Small intestine (tissue), 7 donors: ENCODE measurements around the gene MOGAT2. TPM values are rescaled to one million over a fixed set of nuclear protein-coding genes. Genes with fewer than 3 reads are reported as not detected.

Experiments
- DNase-seq, 2 donors: peaks; one replicate each; pipeline versions ENCODE4 v3.0.0 to v3.0.0-alpha.2; 2013
- FAIRE-seq: peaks from 2 replicates; lab custom pipeline; 2012; peaks lifted over from hg19 to GRCh38; lab: Jason Lieb, UNC
- H3K27ac ChIP-seq, 3 donors: one replicate each; pipeline ENCODE4 v1.5.1; 2013; ENCODE audit warnings: low read length in 2 of 3, mild to moderate bottlenecking in 2 of 3, control low read depth in 1 of 3, inconsistent platforms in 1 of 3, low read depth in 1 of 3, moderate library complexity in 1 of 3
- H3K27me3 ChIP-seq, 3 donors: one replicate each; pipeline ENCODE4 v1.6.1; 2013; ENCODE audit warnings: low read length in 3 of 3, inconsistent platforms in 1 of 3; ENCODE audit not compliant: control insufficient read depth in 3 of 3, insufficient read depth in 3 of 3
- H3K36me3 ChIP-seq, 3 donors: one replicate each; pipeline ENCODE4 v1.6.1; 2013; ENCODE audit warnings: low read length in 3 of 3, inconsistent platforms in 1 of 3, low read depth in 1 of 3, mild to moderate bottlenecking in 1 of 3, moderate library complexity in 1 of 3; ENCODE audit not compliant: control insufficient read depth in 3 of 3, insufficient read depth in 2 of 3
- H3K4me1 ChIP-seq, 3 donors: one replicate each; pipeline ENCODE4 v1.6.1; 2013; ENCODE audit warnings: low read length in 2 of 3, inconsistent platforms in 1 of 3, low read depth in 1 of 3, mild to moderate bottlenecking in 1 of 3, moderate library complexity in 1 of 3; ENCODE audit not compliant: control insufficient read depth in 3 of 3, insufficient read depth in 2 of 3
- H3K4me3 ChIP-seq, 3 donors: one replicate each; pipeline ENCODE4 v1.5.1; 2013; ENCODE audit warnings: low read length in 3 of 3, control low read depth in 1 of 3, inconsistent platforms in 1 of 3, low read depth in 1 of 3, mild to moderate bottlenecking in 1 of 3, moderate library complexity in 1 of 3
- H3K9me3 ChIP-seq, 2 donors: one replicate each; pipeline ENCODE4 v1.6.1; 2013; ENCODE audit warnings: low read depth in 1 of 2, low read length in 1 of 2; ENCODE audit not compliant: control insufficient read depth in 2 of 2, insufficient read depth in 1 of 2
- WGBS, 3 donors: extraction: QIAGEN DNeasy Blood & Tissue Kit; methylation state at CpG; one replicate each; pipeline ENCODE4 v1.1.7; 2013; 5-methylcytosine and 5-hydroxymethylcytosine counted together
- polyA plus RNA-seq, 4 donors: library from polyadenylated mRNA; stranded (reverse) in 3 of 4; unstranded in 1 of 4; fragments of 200-250 nt in 3 of 4; fragments of 120-200 nt in 1 of 4; gene quantifications; one replicate each; pipeline versions ENCODE4 v1.2.1 to v1.2.3, GENCODE V29; 2013
- donor health status: healthy with polysubstance abuse.
- donor health status: control.
- donor health status: control.
- donor health status: Bipolar disorder and iron deficiency.
- donor health status: healthy.

The MOGAT2 gene
- polyA plus RNA-seq, 4 donors, result 112 to 243 (median 145) TPM

GRCh38 chr11:75706260-75706729, 11.3 kb upstream of the MOGAT2 start:
- 2 to 5% (median 3%) methylated on average over 17 of the region's 17 CpGs for WGBS, 3 donors
- Histone ChIP-seq H3K27ac (no peak overlapping the region), H3K27me3 (peaks cover 0 to 2% (median 0%) of the 10 kb centered on the region in 3 donors), H3K4me3 (no peak overlapping the region), H3K9me3 (peaks cover 0 to 10% of the 10 kb centered on the region in 2 donors), H3K4me1 (peaks cover 0 to 6% (median 2%) of the 10 kb centered on the region in 3 donors), H3K36me3 (no peaks in the 10 kb centered on the region)
- DNase-seq (peak; percentile 86 to 89), FAIRE-seq (no peak)

GRCh38 chr11:75714211-75714610, 3.4 kb upstream of the MOGAT2 start:
- Histone ChIP-seq H3K9me3 (peaks cover 0 to 2% of the 10 kb centered on the region in 2 donors), H3K36me3 (no peaks in the 10 kb centered on the region), H3K27me3 (peaks cover 0 to 4% (median 0%) of the 10 kb centered on the region in 3 donors), H3K4me3 (no peak overlapping the region), H3K4me1 (peaks cover 3 to 32% (median 9%) of the 10 kb centered on the region in 3 donors), H3K27ac (peak overlapping the region in 1 of 3 donors; percentile 79)
- no peak for DNase-seq
- no peak for FAIRE-seq
- 87 to 92% (median 87%) methylated on average over 9 of the region's 9 CpGs for WGBS, 3 donors

GRCh38 chr11:75715688-75716087, 1.9 kb upstream of the MOGAT2 start:
- peaks cover 3 to 38% (median 9%) of the 10 kb centered on the region in 3 donors for H3K4me1 ChIP-seq
- peak overlapping the region in 1 of 3 donors; percentile 24 for H3K27ac ChIP-seq
- DNase-seq, result peak in 1 of 2 donors; percentile 56

GRCh38 chr11:75716659-75717058, 979 bp upstream of the MOGAT2 start:
- no peak for DNase-seq
- Histone ChIP-seq H3K9me3 (no peaks in the 10 kb centered on the region), H3K27me3 (peaks cover 0 to 2% (median 0%) of the 10 kb centered on the region in 3 donors), H3K36me3 (peaks cover 0 to 16% (median 0%) of the 10 kb centered on the region in 3 donors), H3K27ac (peak overlapping the region in 2 of 3 donors; percentile 79 to 95), H3K4me3 (no peak overlapping the region), H3K4me1 (peaks cover 3 to 46% (median 9%) of the 10 kb centered on the region in 3 donors)
- 46 to 60% (median 57%) methylated on average over 3 of the region's 3 CpGs for WGBS, 3 donors
- FAIRE-seq, result no peak

More at GRCh38 chr11:75715688-75716087, 1.9 kb upstream of the MOGAT2 start:
- Histone ChIP-seq H3K9me3 (no peaks in the 10 kb centered on the region), H3K27me3 (peaks cover 0 to 4% (median 0%) of the 10 kb centered on the region in 3 donors), H3K4me3 (no peak overlapping the region), H3K36me3 (peaks cover 0 to 9% (median 0%) of the 10 kb centered on the region in 3 donors)
- FAIRE-seq, result no peak
- WGBS, 3 donors, result 27 to 52% (median 39%) methylated on average over 2 of the region's 2 CpGs

GRCh38 chr11:75718419-75719339, 1.0 kb downstream of the MOGAT2 start:
- FAIRE-seq (no peak), DNase-seq (peak in 1 of 2 donors; percentile 50)
- peaks cover under 1 to 53% (median 8%) of the 10 kb centered on the region in 3 donors for H3K4me1 ChIP-seq
- no peaks in the 10 kb centered on the region for H3K27me3 ChIP-seq
- 27 to 54% (median 32%) methylated on average over 7 of the region's 7 CpGs for WGBS, 3 donors
- H3K36me3 ChIP-seq, result peaks cover 0 to 32% (median 1%) of the 10 kb centered on the region in 3 donors
- no peaks in the 10 kb centered on the region for H3K9me3 ChIP-seq
- H3K4me3 ChIP-seq, result peak overlapping the region in 2 of 3 donors; percentile 55 to 67
- H3K27ac ChIP-seq, result peak overlapping the region; percentile 79 to 95 (median 90)

- Histone ChIP-seq H3K4me1 (peaks cover 0 to 59% (median 10%) of the 10 kb centered on the region in 3 donors), H3K27ac (peak overlapping the region; percentile 79 to 95 (median 90)), H3K4me3 (peak overlapping the region in 2 of 3 donors; percentile 55 to 67), H3K36me3 (peaks cover 0 to 39% (median 2%) of the 10 kb centered on the region in 3 donors), H3K27me3 (no peaks in the 10 kb centered on the region), H3K9me3 (no peaks in the 10 kb centered on the region)
- WGBS, 3 donors, result 44 to 71% (median 45%) methylated on average over 13 to 14 of the region's 14 CpGs
- FAIRE-seq (no peak), DNase-seq (peak; percentile 71 to 92)
These were observed 2.0 kb downstream of the MOGAT2 start for GRCh38 chr11:75719340-75720239.

- Histone ChIP-seq H3K27ac (peak overlapping the region; percentile 79 to 95 (median 90)), H3K4me1 (peaks cover 0 to 59% (median 10%) of the 10 kb centered on the region in 3 donors)
These were observed 3.0 kb downstream of the MOGAT2 start for GRCh38 chr11:75720639-75721038.

More at GRCh38 chr11:75720639-75721038, 3.0 kb downstream of the MOGAT2 start:
- DNase-seq (no peak), FAIRE-seq (no peak)
- Histone ChIP-seq H3K4me3 (peak overlapping the region in 2 of 3 donors; percentile 50 to 55), H3K36me3 (peaks cover 0 to 45% (median 2%) of the 10 kb centered on the region in 3 donors), H3K27me3 (no peaks in the 10 kb centered on the region), H3K9me3 (no peaks in the 10 kb centered on the region)
- 87 to 93% (median 92%) methylated on average over 6 of the region's 6 CpGs for WGBS, 3 donors
